GM06990 (cell line): ENCODE results near the gene PRMT1.

Experiments used
- DNase-seq: peaks from one replicate; pipeline ENCODE4 v3.0.0-alpha.2; 2011; ENCODE audit not compliant: insufficient read length; ENCODE audit errors: extremely low read depth
- H3K27me3 ChIP-seq: replicated peaks from 2 replicates; pipeline ENCODE4 v1.6.0; 2011; ENCODE audit warnings: low read length; ENCODE audit not compliant: control insufficient read depth, insufficient read depth
- H3K36me3 ChIP-seq: 2 replicates; pipeline ENCODE4 v1.5.1; 2011; ENCODE audit warnings: low read length; ENCODE audit not compliant: control insufficient read depth, insufficient read depth
- H3K4me3 ChIP-seq: replicated peaks from 2 replicates; pipeline ENCODE4 v1.5.1; 2011; ENCODE audit warnings: low read depth, mild to moderate bottlenecking, control low read depth, low read length
- TF ChIP-seq, protein P1 (sequence below): IDR thresholded peaks from 2 replicates; pipeline ENCODE4 v1.5.1; 2011; ENCODE audit warnings: low read length, control low read depth, mild to moderate bottlenecking, inconsistent platforms; ENCODE audit not compliant: insufficient read depth, poor library complexity, severe bottlenecking

The PRMT1 gene

DNA sequence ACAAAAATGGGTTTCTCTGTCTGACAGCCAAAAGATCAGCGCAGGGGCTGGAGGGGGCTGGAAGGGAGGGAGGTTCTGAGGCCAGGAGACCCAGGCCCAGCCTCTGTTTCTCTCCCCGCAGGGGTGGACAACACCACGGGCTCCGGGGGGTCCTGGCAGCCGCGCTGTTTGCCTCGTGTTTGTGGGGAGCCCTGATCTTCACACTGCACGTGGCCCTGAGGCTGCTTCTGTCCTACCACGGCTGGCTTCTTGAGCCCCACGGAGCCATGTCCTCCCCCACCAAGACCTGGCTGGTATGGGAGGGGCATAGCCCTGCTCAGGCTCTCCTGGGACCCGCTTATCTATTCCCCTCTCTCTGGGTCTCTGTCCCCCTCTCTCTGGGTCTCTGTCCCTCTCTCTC lies 23.5 kb downstream of the PRMT1 start:
- H3K4me3 ChIP-seq: no peak overlapping the region
- DNase-seq: no peak
- no peaks in the 10 kb centered on the region for H3K36me3 ChIP-seq
- TF ChIP-seq, protein P1, sequence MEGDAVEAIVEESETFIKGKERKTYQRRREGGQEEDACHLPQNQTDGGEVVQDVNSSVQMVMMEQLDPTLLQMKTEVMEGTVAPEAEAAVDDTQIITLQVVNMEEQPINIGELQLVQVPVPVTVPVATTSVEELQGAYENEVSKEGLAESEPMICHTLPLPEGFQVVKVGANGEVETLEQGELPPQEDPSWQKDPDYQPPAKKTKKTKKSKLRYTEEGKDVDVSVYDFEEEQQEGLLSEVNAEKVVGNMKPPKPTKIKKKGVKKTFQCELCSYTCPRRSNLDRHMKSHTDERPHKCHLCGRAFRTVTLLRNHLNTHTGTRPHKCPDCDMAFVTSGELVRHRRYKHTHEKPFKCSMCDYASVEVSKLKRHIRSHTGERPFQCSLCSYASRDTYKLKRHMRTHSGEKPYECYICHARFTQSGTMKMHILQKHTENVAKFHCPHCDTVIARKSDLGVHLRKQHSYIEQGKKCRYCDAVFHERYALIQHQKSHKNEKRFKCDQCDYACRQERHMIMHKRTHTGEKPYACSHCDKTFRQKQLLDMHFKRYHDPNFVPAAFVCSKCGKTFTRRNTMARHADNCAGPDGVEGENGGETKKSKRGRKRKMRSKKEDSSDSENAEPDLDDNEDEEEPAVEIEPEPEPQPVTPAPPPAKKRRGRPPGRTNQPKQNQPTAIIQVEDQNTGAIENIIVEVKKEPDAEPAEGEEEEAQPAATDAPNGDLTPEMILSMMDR: no peak
- H3K27me3 ChIP-seq: no peaks in the 10 kb centered on the region

DNA sequence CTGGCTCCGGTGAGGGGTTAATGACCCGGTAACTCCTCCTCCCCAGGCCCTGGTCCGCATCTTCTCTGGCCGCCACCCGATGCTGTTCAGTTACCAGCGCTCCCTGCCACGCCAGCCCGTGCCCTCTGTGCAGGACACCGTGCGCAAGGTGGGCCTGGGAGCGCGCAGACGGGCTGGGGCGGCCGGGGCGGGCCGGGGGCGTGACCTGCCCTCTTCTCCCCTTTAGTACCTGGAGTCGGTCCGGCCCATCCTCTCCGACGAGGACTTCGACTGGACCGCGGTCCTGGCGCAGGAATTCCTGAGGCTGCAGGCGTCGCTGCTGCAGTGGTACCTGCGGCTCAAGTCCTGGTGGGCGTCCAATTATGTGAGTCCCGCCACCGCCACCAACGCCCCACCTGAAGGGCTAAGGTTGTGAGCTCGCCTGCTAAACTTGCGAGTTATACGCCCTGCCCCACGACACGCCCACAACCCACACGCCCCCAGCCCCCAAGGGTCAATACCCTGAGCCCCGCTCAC lies 24.3 kb downstream of the PRMT1 start:
- Histone ChIP-seq H3K36me3 (no peaks in the 10 kb centered on the region), H3K27me3 (no peaks in the 10 kb centered on the region), H3K4me3 (no peak overlapping the region)
- TF ChIP-seq, protein P1: no peak
- DNase-seq: no peak

DNA sequence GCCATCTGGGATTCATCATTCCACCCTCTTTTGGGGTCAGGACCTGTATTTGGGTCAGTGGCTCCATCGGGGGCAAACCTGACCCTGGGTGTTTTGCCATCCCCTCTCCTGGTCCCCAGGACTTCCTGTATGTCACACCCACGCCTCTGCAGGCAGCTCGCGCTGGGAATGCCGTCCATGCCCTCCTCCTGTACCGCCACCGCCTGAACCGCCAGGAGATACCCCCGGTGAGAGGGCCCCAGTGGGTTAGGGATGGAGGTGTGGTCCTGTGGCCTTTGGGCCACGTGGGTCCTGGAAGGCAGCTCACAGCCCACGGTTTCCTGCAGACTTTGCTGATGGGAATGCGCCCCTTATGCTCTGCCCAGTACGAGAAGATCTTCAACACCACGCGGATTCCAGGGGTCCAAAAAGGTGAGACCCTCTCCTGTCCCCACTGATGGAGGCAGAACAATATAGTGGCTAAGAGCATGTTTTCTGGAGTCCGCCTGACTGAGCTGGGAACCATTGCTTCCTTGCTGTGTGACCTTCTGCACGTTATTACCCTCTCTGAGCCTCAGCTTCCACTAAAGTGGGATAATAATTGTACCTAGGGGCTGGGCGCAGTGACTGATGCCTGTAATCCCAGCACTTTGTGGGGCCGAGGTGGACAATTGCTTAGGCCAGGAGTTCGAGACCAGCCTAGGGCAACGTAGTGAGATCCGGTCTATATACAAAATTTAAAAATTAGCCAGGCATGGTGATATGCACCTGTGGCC lies 28.0 kb downstream of the PRMT1 start:
- no peak for DNase-seq
- TF ChIP-seq, protein P1: no peak
- no peak overlapping the region for H3K4me3 ChIP-seq
- H3K36me3 ChIP-seq: no peaks in the 10 kb centered on the region
- no peaks in the 10 kb centered on the region for H3K27me3 ChIP-seq

DNA sequence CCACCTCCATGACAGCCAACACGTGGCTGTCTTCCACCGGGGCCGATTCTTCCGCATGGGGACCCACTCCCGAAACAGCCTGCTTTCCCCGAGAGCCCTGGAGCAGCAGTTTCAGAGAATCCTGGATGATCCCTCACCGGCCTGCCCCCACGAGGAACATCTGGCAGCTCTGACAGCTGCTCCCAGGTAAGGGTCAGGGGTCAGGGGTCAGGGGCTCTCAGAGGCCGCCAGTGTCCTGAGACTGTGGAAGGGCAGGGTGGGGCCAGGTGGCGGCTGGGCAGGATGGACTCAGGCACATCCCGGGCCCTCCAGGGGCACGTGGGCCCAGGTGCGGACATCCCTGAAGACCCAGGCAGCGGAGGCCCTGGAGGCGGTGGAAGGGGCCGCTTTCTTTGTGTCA lies 28.8 kb downstream of the PRMT1 start:
- Histone ChIP-seq H3K27me3 (no peaks in the 10 kb centered on the region), H3K4me3 (no peak overlapping the region), H3K36me3 (no peaks in the 10 kb centered on the region)
- TF ChIP-seq, protein P1: no peak
- DNase-seq: no peak

DNA sequence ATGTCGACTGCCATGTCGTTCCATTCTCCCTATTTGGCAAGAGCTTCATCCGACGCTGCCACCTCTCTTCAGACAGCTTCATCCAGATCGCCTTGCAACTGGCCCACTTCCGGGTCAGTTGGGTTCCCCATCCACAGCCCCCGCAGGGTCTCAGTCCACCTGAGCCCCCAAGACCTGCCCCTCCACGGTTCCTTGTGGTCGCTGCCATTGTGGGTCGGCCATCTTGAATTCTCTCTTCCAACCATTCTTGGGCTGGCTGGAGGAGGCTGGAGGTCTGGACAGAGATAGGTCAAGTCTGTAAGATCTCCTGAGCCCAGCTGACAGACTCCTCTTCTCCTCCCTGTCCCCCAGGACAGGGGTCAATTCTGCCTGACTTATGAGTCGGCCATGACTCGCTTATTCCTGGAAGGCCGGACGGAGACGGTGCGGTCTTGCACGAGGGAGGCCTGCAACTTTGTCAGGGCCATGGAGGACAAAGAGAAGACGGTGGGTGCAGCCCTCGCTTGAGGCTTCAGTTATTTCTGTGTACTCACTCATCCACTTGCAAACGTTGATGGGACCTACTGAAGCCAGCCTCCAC lies 33.4 kb downstream of the PRMT1 start:
- no peak for DNase-seq
- H3K4me3 ChIP-seq: no peak overlapping the region
- no peaks in the 10 kb centered on the region for H3K27me3 ChIP-seq
- TF ChIP-seq, protein P1: no peak
- H3K36me3 ChIP-seq: no peaks in the 10 kb centered on the region
